Stomach (tissue), 9 donors: ENCODE measurements around the gene HSPA1L. TPM values are rescaled to one million over a fixed set of nuclear protein-coding genes. Genes with fewer than 3 reads are reported as not detected.

Experiments
- DNase-seq, 2 donors: peaks; one replicate each; pipeline versions ENCODE4 v3.0.0 to v3.0.0-alpha.2; 2013 to 2019
- H3K27ac ChIP-seq, 5 donors: fragments of 200-600 bp in 4 of 5; sonication (generic) in 4 of 5; one replicate each; pipeline ENCODE4 v1.5.1; 2013 to 2019; ENCODE audit warnings: mild to moderate bottlenecking in 1 of 5, moderate library complexity in 1 of 5
- H3K27me3 ChIP-seq, 3 donors: fragments of 200-600 bp; sonication (generic); one replicate each; pipeline ENCODE4 v1.5.1; 2017 to 2019; ENCODE audit warnings: mixed run types in 1 of 3
- H3K36me3 ChIP-seq, 4 donors: fragments of 200-600 bp; sonication (generic); 1 replicate in 3 of 4; 2 replicates in 1 of 4; pipeline ENCODE4 v1.5.1; 2016 to 2019
- H3K4me1 ChIP-seq, 4 donors: fragments of 200-600 bp; sonication (generic); one replicate each; pipeline ENCODE4 v1.5.1; 2016 to 2019
- H3K4me3 ChIP-seq, 4 donors: fragments of 200-600 bp; sonication (generic) in 3 of 4; one replicate each; pipeline ENCODE4 v1.5.1; 2016 to 2019; ENCODE audit warnings: mild to moderate bottlenecking in 1 of 4
- H3K9me3 ChIP-seq, 4 donors: fragments of 200-600 bp; sonication (generic); one replicate each; pipeline ENCODE4 v1.5.1; 2016 to 2019
- CTCF ChIP-seq, 7 experiments: fragments of 450-650 bp in 4 of 7; fragments of 200-600 bp in 3 of 7; sonication (generic) in 3 of 7; IDR thresholded peaks; one replicate each; pipeline ENCODE4 v1.5.1; 2016 to 2019; ENCODE audit warnings: antibody characterized with exemption in 7 of 7, control low read depth in 2 of 7, mild to moderate bottlenecking in 1 of 7
- EP300 ChIP-seq: sonication (generic); formaldehyde crosslinking; IDR thresholded peaks from one replicate; pipeline ENCODE4 v1.6.1; 2017; ENCODE audit warnings: antibody characterized with exemption
- POLR2A ChIP-seq, 4 donors: fragments of 450-650 bp; IDR thresholded peaks; one replicate each; pipeline ENCODE4 v1.6.1; 2016; ENCODE audit warnings: antibody characterized with exemption in 4 of 4, control low read depth in 2 of 4, mild to moderate bottlenecking in 1 of 4, moderate library complexity in 1 of 4
- POLR2AphosphoS5 ChIP-seq, 3 donors: sonication (generic); formaldehyde crosslinking; IDR thresholded peaks; one replicate each; pipeline ENCODE4 v1.6.1; 2016; ENCODE audit warnings: antibody characterized with exemption in 3 of 3
- WGBS, 5 donors: extraction: QIAGEN DNeasy Blood & Tissue Kit in 3 of 5; methylation state at CpG; one replicate each; pipeline versions ENCODE4 v1.1.5 to v1.1.7; 2013 to 2018; 5-methylcytosine and 5-hydroxymethylcytosine counted together
- intact Hi-C: fragments of 100-400 bp; cut with DNase I; formaldehyde crosslinking; loops from one replicate; pipeline ENCODE4 v1.15.1; 2023; ENCODE audit warnings: low total_unique reads
- polyA plus RNA-seq, 3 donors: library from polyadenylated mRNA; stranded (reverse); fragments of 200-250 nt; gene quantifications; one replicate each; pipeline ENCODE4 v1.2.3, GENCODE V29; 2013
- total RNA-seq, 5 donors: library from RNA; depleted of rRNA; stranded (reverse); fragments of >200 nt; gene quantifications; one replicate each; pipeline versions ENCODE4 v1.1.0 to v1.2.3, GENCODE V29; 2014 to 2016
- donor health status: healthy with polysubstance abuse.
- donor health status: Bipolar disorder and iron deficiency.
- donor health status: healthy.

Gene HSPA1L
- total and polyA plus RNA-seq, 8 donors: 0.46 to 1.7 (median 0.98) TPM; not detected in 3

- Histone ChIP-seq H3K27me3 (no peaks in the 10 kb centered on the region), H3K36me3 (peaks cover 28 to 67% (median 42%) of the 10 kb centered on the region in 4 donors), H3K9me3 (no peaks in the 10 kb centered on the region), H3K27ac (peak overlapping the region; percentile 88 to 93 (median 90)), H3K4me3 (peak overlapping the region; percentile 60 to 84 (median 74)), H3K4me1 (peaks cover 17 to 54% (median 36%) of the 10 kb centered on the region in 4 donors)
- no peak for DNase-seq
- 38 to 53% (median 50%) methylated on average over 17 of the region's 17 CpGs for WGBS, 5 donors
- TF ChIP-seq POLR2A (IDR thresholded peaks at IDR 0.05) (no peak), POLR2AphosphoS5 (IDR thresholded peaks at IDR 0.05) (no peak), CTCF (IDR thresholded peaks at IDR 0.05) (no peak), EP300 (no peak)
- intact Hi-C loops: no loop called here
Observed at GRCh38 chr6:31861919-31862343, 46.8 kb upstream of the HSPA1L start.

GRCh38 chr6:31861150-31861549, 46.1 kb upstream of the HSPA1L start:
- TF ChIP-seq CTCF (IDR thresholded peaks at IDR 0.05) (no peak), POLR2AphosphoS5 (IDR thresholded peaks at IDR 0.05) (no peak), EP300 (no peak), POLR2A (IDR thresholded peaks at IDR 0.05) (no peak)
- Histone ChIP-seq H3K27ac (no peak overlapping the region), H3K9me3 (no peaks in the 10 kb centered on the region), H3K4me1 (peaks cover 17 to 47% (median 35%) of the 10 kb centered on the region in 4 donors), H3K4me3 (no peak overlapping the region), H3K27me3 (no peaks in the 10 kb centered on the region), H3K36me3 (peaks cover 28 to 67% (median 47%) of the 10 kb centered on the region in 4 donors)
- intact Hi-C loops: no loop called here
- WGBS, 5 donors: 89 to 96% (median 95%) methylated on average over 7 of the region's 7 CpGs
- DNase-seq: no peak

- peaks cover 28 to 63% (median 47%) of the 10 kb centered on the region in 4 donors for H3K36me3 ChIP-seq
Observed at GRCh38 chr6:31860349-31860748, 45.3 kb upstream of the HSPA1L start.

GRCh38 chr6:31859923-31860322, 44.8 kb upstream of the HSPA1L start:
- Histone ChIP-seq H3K4me3 (no peak overlapping the region), H3K9me3 (no peaks in the 10 kb centered on the region), H3K4me1 (peaks cover 10 to 37% (median 27%) of the 10 kb centered on the region in 4 donors), H3K27me3 (no peaks in the 10 kb centered on the region), H3K27ac (no peak overlapping the region), H3K36me3 (peaks cover 28 to 63% (median 47%) of the 10 kb centered on the region in 4 donors)
- WGBS, 5 donors: 86 to 93% (median 89%) methylated on average over 9 to 11 of the region's 11 CpGs
- no peak for DNase-seq
- intact Hi-C loops: no loop called here
- TF ChIP-seq CTCF (IDR thresholded peaks at IDR 0.05) (no peak), POLR2A (IDR thresholded peaks at IDR 0.05) (no peak), EP300 (no peak), POLR2AphosphoS5 (IDR thresholded peaks at IDR 0.05) (no peak)

More at GRCh38 chr6:31860349-31860748, 45.3 kb upstream of the HSPA1L start:
- TF ChIP-seq EP300: no peak
- no peak for TF ChIP-seq POLR2A (IDR thresholded peaks at IDR 0.05)
- TF ChIP-seq CTCF (IDR thresholded peaks at IDR 0.05): no peak
- TF ChIP-seq POLR2AphosphoS5 (IDR thresholded peaks at IDR 0.05): no peak
- no peak overlapping the region for H3K27ac ChIP-seq
- DNase-seq: no peak
- H3K27me3 ChIP-seq: no peaks in the 10 kb centered on the region
- intact Hi-C loops: no loop called here
- no peaks in the 10 kb centered on the region for H3K9me3 ChIP-seq
- no peak overlapping the region for H3K4me3 ChIP-seq
- H3K4me1 ChIP-seq: peaks cover 10 to 39% (median 29%) of the 10 kb centered on the region in 4 donors
- 90 to 97% (median 95%) methylated on average over 13 of the region's 13 CpGs for whole genome bisulfite sequencing, 5 donors
